ENCODE measurements around the gene XNDC1N.

XNDC1N gene, protein sequence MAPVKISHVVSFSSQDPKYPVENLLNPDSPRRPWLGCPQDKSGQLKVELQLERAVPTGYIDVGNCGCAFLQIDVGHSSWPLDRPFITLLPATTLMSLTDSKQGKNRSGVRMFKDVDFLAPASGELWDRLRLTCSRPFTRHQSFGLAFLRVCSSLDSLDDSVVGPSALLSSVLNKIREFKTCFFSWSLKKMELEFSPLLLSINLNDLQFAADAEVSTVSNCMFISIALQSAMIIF

GRCh38 chr11:71927820-71928736 is at the start of gene XNDC1N:
XNDC1N (minus strand) TSS chr11:71928594; CDS start chr11:71923353, 5,241 bp downstream.
- peak; percentile 88 for DNase-seq

DNA sequence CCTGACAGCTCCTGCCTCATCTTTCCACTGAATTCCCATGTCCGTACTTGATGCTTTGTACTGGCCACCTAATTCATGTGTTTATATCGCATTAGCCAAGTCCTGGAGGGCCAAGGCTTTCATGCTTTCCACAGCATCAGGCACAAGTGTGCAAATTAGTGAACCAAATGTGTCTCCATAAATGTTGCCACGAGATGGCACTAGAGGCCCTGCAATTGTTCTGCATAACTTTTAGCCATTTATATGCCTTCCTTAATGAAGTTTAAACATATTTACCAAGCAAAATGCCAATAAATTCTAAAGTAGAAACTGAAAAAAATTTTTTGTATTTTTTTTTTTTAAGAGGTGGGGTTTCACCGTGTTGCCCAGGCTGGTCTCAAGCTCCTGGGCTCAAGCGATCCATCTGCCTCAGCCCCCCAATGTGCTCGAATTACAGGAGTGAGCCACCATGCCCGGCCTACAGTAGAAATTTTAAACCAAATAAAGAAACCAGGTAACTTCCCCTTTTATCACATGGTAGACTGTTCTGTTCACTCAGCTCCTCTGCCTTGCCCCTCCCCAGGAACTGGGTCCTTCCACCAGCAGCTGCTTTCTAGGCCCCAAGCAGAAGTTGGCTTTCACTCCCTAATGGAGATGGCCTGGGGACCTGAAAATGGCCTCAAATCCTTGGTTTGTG is 49.5 kb upstream of the XNDC1N start:
- peak; percentile 16 for DNase-seq

DNA sequence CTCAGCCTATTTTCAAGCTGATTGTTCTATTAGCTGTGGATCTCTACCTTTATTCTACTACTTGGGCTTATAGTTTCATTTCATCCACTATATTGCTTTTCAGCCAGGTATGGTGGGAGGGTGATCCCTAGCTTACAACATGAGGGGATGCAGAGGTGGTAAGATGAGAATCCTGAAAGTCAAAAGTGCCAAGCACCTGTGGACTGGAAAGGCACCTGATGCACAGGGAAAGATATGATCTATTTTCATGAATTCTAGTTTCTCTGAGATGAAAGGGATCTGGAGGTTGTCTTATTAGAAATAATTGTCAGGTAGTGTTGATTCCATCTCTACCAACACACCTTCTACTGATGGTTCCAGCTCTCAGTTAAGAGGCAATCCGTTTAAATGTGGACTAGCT is 48.7 kb upstream of the XNDC1N start:
- DNase-seq: no peak

DNA sequence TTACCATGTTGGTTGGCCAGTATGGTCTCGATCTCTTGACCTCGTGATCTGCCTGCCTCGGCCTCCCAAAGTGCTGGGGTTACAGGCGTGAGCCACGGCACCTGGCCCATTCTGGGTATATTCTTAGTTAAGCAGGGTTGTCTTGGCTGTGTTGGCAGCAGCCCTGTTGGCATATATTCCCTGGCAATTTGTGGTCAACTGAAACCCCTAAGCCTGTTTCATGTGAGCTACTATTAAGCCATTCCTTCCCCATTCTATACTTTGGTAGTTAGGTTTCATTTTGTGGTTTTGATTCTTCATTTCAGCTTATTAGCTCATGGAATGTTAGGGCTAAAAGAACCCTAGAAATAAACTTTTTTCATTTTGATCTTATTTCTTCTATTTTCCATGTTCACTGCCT is 48.2 kb upstream of the XNDC1N start:
- DNase-seq: no peak

DNA sequence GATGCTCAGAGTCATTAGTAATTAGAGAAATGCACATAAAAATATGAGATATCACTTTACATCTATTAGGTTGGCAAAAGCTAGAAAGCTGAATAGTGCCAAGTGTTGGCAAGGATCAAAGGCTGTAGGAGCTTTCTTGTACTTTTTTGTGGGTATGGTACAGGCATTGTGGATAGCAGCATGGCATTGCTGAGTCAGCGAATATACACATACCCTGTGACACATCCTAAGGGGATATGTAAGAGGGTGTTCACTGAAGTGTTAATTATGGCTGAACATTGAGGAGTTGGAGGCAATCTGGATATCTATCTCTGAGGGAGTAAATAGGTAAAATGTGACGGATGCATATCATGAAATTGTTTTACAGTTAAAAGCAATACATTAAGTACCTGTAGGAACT is 43.3 kb upstream of the XNDC1N start:
- DNase-seq: peak; percentile 36

DNA sequence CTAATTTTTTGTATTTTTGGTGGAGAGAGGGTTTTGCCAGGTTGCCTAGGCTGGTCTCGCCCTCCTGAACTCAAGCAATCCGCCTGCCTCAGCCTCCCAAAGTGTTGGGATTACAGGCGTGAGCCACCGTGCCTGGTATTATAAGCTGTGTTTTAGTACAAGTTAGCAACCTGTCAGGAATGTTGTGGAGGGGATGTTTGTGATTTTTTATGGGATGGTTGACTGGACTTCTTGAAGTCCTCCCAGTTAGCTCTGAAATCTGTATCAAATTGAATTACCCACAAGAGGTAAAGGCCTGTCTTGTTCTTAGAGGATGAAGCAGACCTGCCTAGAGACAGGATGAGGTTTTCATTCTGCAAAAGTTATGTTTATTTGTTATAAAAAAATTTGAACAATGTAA is 36.2 kb upstream of the XNDC1N start:
- DNase-seq: no peak

DNA sequence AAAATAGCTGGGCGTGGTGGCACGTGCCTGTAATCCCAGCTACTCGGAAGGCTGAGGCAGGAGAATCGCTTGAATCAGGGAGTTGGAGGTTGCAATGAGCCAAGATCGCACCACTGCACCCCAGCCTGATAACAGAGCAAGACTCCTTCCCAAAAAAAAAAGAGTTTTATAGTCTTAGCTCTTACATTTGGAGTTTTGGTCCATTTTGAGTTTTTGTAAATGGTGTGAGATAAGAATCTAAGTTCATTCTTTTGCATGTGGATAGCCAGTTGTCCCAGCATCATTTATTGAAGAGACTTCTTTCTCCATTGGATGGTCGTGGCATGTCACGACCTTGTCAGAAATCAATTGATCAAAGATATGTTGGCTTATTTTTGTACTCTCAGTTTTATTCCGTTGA is 35.1 kb upstream of the XNDC1N start:
- no peak for DNase-seq

- DNase-seq: no peak
Observed at GRCh38 chr11:71962428-71963038, 34.1 kb upstream of the XNDC1N start.

GRCh38 chr11:71955898-71956456 is 27.6 kb upstream of the XNDC1N start:
- no peak for DNase-seq

- no peak for DNase-seq
Observed at GRCh38 chr11:71951741-71952310, 23.4 kb upstream of the XNDC1N start.

DNA sequence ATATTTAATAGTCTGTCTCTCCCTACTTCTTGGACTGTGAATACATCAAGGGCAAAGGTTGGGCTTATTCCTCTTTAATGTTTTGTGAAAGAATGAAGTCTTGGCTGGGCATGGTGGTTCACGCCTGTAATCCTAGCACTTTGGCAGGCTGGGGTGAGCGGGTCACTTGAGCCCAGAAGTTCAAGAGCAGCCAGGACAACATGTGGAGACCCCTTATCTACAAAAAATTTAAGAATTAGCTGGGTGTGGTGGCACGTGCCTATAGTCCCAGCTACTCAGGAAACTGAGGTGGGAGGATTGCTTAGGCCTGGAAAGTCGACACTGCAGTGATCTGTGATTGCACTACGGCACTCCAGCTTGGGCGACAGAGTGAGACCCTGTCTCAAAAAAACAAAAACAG is 20.6 kb upstream of the XNDC1N start:
- no peak for DNase-seq

GRCh38 chr11:71948314-71949027 is 20.1 kb upstream of the XNDC1N start:
- no peak for DNase-seq

DNA sequence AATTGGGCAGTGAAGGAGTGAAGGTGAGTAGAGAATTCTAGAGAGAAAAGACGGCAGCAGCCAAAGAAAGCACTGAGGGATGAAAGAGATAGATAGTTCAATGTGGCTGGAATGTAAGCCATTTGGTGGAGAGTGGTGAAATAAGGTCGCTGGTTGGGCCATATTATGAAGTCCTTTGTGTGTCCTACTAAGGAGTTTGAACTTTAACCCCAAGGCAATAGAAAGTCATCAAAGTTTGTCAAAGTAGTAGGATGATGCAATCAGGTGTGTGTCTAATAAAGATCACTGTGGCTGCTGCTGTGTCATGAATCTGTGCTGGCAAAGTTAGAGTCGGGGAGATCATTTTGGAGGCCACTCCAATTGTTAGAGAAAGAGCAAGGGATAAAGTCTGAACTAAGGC is 19.1 kb upstream of the XNDC1N start:
- DNase-seq: no peak

DNA sequence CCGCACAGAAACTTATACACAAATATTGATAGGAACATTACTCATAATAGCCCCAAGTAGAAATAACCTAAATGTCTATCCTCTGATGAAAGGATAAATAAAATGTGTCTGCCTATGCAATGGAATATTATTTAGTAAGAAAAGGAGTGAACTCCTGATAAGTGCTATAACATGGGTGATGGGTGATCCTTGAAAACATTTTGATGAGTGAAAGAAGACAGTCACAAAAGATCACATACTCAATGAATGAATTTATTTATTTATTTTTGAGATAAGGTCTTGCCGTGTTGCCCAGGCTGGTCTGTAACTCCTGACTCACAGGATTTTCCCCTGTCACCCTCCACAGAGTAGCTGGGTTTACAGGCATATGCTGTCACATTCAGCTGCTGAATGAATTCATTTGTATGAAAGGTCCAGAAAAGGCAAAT is 17.8 kb upstream of the XNDC1N start:
- DNase-seq: no peak

GRCh38 chr11:71940561-71941219 is 12.3 kb upstream of the XNDC1N start:
- peak; percentile 8 for DNase-seq

GRCh38 chr11:71937826-71938225 is 9.4 kb upstream of the XNDC1N start:
- no peak for DNase-seq

DNA sequence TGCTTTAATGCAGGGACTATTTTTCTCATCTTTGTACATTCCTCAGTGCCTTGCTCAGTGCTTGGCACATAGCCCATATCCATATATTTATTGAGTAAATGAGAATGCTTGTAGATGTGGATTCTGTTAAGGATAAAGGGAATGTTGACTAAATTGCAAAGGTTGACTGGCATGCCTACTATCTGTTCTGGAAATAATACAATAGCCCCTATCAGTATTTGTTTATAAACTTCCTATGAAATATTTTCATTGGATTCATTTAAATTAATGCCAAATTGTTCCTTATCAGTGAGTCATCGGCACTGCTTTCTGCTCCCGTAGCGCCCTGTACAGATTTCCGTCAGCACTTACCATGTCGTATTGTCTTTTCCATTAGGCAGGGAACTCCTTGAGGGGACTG is 8.4 kb upstream of the XNDC1N start:
- no peak for DNase-seq

DNA sequence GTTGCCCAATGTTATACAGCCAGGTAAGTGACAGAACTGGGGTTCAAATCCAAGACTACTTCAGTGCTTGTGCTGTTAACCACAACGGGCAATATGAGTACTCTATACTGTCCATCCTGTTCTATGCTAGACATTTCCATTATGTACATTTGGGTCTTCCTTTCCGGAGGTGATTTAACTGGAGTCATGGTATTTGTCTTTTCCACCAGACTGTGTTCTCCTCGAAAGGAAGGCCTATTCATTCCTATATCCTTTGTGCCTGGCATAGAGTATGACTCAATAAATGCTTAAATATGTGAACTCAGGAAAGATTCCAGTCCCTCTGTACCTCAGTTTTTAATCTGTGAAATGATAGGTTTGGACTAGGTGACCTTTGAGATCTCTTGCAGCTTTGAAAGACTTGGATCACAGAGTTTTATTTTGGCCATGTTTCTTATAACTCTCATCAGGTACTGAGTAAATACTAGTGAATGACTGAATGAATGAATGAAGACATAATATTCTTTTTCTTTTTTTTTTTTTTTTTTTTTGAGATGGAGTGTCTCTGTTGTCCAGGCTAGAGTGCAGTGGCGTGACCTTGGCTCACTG is 7.0 kb upstream of the XNDC1N start:
- no peak for DNase-seq

DNA sequence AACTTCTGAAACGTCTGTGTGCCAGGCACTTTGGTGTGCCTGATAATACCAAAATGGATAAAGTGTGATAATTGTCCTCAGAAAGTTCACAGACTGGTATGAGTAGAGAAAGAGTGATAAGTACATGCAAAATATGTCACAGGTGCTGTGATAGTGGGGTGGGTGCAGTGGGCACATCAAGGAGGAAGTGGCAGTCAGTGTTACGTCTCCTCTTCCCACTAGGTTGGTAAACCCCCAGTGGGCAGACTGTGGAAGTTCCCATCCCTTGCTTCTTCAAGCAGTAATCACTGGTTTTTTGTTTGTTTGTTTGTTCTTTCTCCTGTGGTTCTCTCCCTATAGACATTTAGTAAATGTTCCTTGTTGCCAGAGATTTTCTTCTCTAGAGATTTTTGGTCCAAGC is 5.8 kb upstream of the XNDC1N start:
- no peak for DNase-seq

- no peak for DNase-seq
Observed at GRCh38 chr11:71933141-71933933, 4.9 kb upstream of the XNDC1N start.
